Gastroesophageal sphincter (tissue), 3 donors: Measurements from ENCODE around the gene SIGLEC14.
"Not testable (repeated sequence)": the region's sequence is repeated elsewhere in the genome, so short reads cannot be mapped to it uniquely, and the experiment has no call there.

Experiments used
- POLR2A ChIP-seq, 2 donors: fragments of 450-650 bp; IDR thresholded peaks; one replicate each; pipeline ENCODE4 v1.6.1; 2017; ENCODE audit warnings: antibody characterized with exemption in 2 of 2, mild to moderate bottlenecking in 2 of 2, moderate library complexity in 1 of 2
- POLR2AphosphoS5 ChIP-seq: sonication (generic); formaldehyde crosslinking; IDR thresholded peaks from one replicate; pipeline ENCODE4 v1.6.1; 2017; ENCODE audit warnings: antibody characterized with exemption
- TF ChIP-seq, protein P1 (sequence below), 4 experiments: fragments of 200-600 bp in 2 of 4; fragments of 450-650 bp in 2 of 4; sonication (generic) in 1 of 4; IDR thresholded peaks; one replicate each; pipeline ENCODE4 v1.5.1; 2017 to 2019; ENCODE audit warnings: antibody characterized with exemption in 4 of 4, mild to moderate bottlenecking in 2 of 4, moderate library complexity in 2 of 4

DNA sequence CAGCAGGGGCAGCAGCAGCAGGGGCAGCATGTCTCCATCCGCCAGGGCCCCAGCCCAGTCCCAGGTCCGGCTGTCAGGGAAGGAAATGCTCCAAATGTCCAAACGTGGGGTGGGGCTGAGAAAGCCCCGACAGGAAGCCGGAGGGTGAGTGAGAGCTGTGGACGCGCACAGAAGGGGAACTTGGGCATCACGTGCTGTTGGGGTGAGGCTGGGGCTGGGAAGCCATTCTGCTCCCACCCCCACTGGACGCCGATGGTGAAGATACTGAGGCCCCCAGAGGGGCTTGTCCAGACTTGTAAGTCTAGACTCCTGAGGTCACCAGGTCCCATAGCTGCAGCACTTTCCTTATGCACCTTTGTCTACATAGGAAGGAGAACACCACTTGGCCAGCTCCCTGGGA, at the start of gene SIGLEC14:
- TF ChIP-seq, protein P1, sequence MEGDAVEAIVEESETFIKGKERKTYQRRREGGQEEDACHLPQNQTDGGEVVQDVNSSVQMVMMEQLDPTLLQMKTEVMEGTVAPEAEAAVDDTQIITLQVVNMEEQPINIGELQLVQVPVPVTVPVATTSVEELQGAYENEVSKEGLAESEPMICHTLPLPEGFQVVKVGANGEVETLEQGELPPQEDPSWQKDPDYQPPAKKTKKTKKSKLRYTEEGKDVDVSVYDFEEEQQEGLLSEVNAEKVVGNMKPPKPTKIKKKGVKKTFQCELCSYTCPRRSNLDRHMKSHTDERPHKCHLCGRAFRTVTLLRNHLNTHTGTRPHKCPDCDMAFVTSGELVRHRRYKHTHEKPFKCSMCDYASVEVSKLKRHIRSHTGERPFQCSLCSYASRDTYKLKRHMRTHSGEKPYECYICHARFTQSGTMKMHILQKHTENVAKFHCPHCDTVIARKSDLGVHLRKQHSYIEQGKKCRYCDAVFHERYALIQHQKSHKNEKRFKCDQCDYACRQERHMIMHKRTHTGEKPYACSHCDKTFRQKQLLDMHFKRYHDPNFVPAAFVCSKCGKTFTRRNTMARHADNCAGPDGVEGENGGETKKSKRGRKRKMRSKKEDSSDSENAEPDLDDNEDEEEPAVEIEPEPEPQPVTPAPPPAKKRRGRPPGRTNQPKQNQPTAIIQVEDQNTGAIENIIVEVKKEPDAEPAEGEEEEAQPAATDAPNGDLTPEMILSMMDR (IDR thresholded peaks at IDR 0.05), result not testable (repeated sequence)
- not testable (repeated sequence) for TF ChIP-seq POLR2AphosphoS5; POLR2A (IDR thresholded peaks at IDR 0.05)
